ENCODE data around the gene SERPINB5. TPM values are rescaled to one million over a fixed set of nuclear protein-coding genes. Genes with fewer than 3 reads are reported as not detected.

Gene SERPINB5
- total RNA-seq, 1 experiment from 2014 or later = 0.11 TPM

GRCh38 chr18:63508596-63508995 lies 31.8 kb downstream of the SERPINB5 start:
- intact Hi-C loops (cut with micrococcal nuclease; ENCODE audit: unreplicated experiment) = loop anchor here (5.0 to 10.0 kb wide), 3 partner anchors 64 to 491 kb away; no protein-coding TSS in a partner anchor
- Histone ChIP-seq H3K27me3 (replicated peaks; ENCODE audit: insufficient read depth, low read depth, low read length, poor library complexity) (no peaks in the 10 kb centered on the region), H3K4me1 (ENCODE audit: insufficient read depth, low read length, poor library complexity, severe bottlenecking) (peaks cover 18% of the 10 kb centered on the region), H3K36me3 (ENCODE audit: insufficient read depth, low read length, poor library complexity, severe bottlenecking) (no peaks in the 10 kb centered on the region), H3K27ac (ENCODE audit: low read depth, low read length, poor library complexity, severe bottlenecking) (no peak overlapping the region), H3K4me3 (ENCODE audit: low read depth, low read length, poor library complexity, severe bottlenecking) (no peak overlapping the region), H3K9me3 (ENCODE audit: low read depth, low read length, poor library complexity, severe bottlenecking) (no peaks in the 10 kb centered on the region)
- ChIA-PET POLR2A (ENCODE audit: low non-redundant PET) (no interaction called here), CTCF (no interaction called here)
- peak; percentile 56 for DNase-seq (ENCODE audit: low spot score)
- BruUV-seq (replicated peaks) = no TSS peak
- TF ChIP-seq CTCF (conservative IDR thresholded peaks at IDR 0.05; ENCODE audit: low read depth, low read length) = no peak

GRCh38 chr18:63511285-63511684 lies 34.5 kb downstream of the SERPINB5 start:
- CTCF ChIA-PET = interaction anchor here (0.5 to 1.7 kb wide), 4 partner anchors 9 to 495 kb away, joined by 5 to 20 read pairs (median 7); no protein-coding TSS in a partner anchor
- Histone ChIP-seq H3K9me3 (ENCODE audit: low read depth, low read length, poor library complexity, severe bottlenecking) (no peaks in the 10 kb centered on the region), H3K27ac (ENCODE audit: low read depth, low read length, poor library complexity, severe bottlenecking) (no peak overlapping the region), H3K27me3 (replicated peaks; ENCODE audit: insufficient read depth, low read depth, low read length, poor library complexity) (no peaks in the 10 kb centered on the region), H3K4me3 (ENCODE audit: low read depth, low read length, poor library complexity, severe bottlenecking) (no peak overlapping the region), H3K4me1 (ENCODE audit: insufficient read depth, low read length, poor library complexity, severe bottlenecking) (peaks cover 12% of the 10 kb centered on the region), H3K36me3 (ENCODE audit: insufficient read depth, low read length, poor library complexity, severe bottlenecking) (no peaks in the 10 kb centered on the region)
- no peak for TF ChIP-seq EZH2 (IDR thresholded peaks at IDR 0.05; ENCODE audit: borderline replicate concordance, low read depth, low read length, poor library complexity, severe bottlenecking)
- TF ChIP-seq CTCF (conservative IDR thresholded peaks at IDR 0.05; ENCODE audit: low read depth, low read length) = peak; percentile 65
- no TSS peak for BruUV-seq (replicated peaks)
- POLR2A ChIA-PET (ENCODE audit: low non-redundant PET) = no interaction called here
- peak; percentile 72 for DNase-seq (ENCODE audit: low spot score)
- intact Hi-C loops (cut with micrococcal nuclease; ENCODE audit: unreplicated experiment) = loop anchor here (10.0 kb wide), 1 partner anchor 464 kb away; the partner anchor contains the start of gene SERPINB8

GRCh38 chr18:63514326-63514725 lies 37.6 kb downstream of the SERPINB5 start:
- no peak overlapping the region for H3K4me3 ChIP-seq (ENCODE audit: low read depth, low read length, poor library complexity, severe bottlenecking)
- POLR2A ChIA-PET (ENCODE audit: low non-redundant PET) = no interaction called here
- no TSS peak for BruUV-seq (replicated peaks)

More at GRCh38 chr18:63514326-63514725, 37.6 kb downstream of the SERPINB5 start:
- Histone ChIP-seq H3K27ac (ENCODE audit: low read depth, low read length, poor library complexity, severe bottlenecking) (no peak overlapping the region), H3K27me3 (replicated peaks; ENCODE audit: insufficient read depth, low read depth, low read length, poor library complexity) (no peaks in the 10 kb centered on the region), H3K4me1 (ENCODE audit: insufficient read depth, low read length, poor library complexity, severe bottlenecking) (no peaks in the 10 kb centered on the region), H3K36me3 (ENCODE audit: insufficient read depth, low read length, poor library complexity, severe bottlenecking) (no peaks in the 10 kb centered on the region), H3K9me3 (ENCODE audit: low read depth, low read length, poor library complexity, severe bottlenecking) (no peaks in the 10 kb centered on the region)
- TF ChIP-seq EZH2 (IDR thresholded peaks at IDR 0.05; ENCODE audit: borderline replicate concordance, low read depth, low read length, poor library complexity, severe bottlenecking) (no peak), CTCF (conservative IDR thresholded peaks at IDR 0.05; ENCODE audit: low read depth, low read length) (no peak)
- no peak for DNase-seq (ENCODE audit: low spot score)
- intact Hi-C loops (cut with micrococcal nuclease; ENCODE audit: unreplicated experiment) = loop anchor here (10.0 kb wide), 1 partner anchor 460 kb away; the partner anchor contains the start of gene SERPINB8
- CTCF ChIA-PET = no interaction called here
